BLaER1 treated with 17β-estradiol and CSF1 and Interleukin-3, amounts not matched to agents 10 nM and 100 nM (cell line): ENCODE results near the gene CD46.
A peak's percentile ranks its signal among the peaks of the same experiment; 100 is the strongest.
"Not testable (repeated sequence)": the region's sequence is repeated elsewhere in the genome, so short reads cannot be mapped to it uniquely, and the experiment has no call there.

Experiments
- H3K27ac ChIP-seq, 11 experiments: shearing (Covaris generic); formaldehyde crosslinking; 2 replicates each; pipeline ENCODE4 v1.8.1; 2022
- H3K27me3 ChIP-seq, 11 experiments: shearing (Covaris generic); formaldehyde crosslinking; 2 replicates each; pipeline ENCODE4 v1.8.1; 2022
- H3K36me3 ChIP-seq, 11 experiments: shearing (Covaris generic); formaldehyde crosslinking; 2 replicates each; pipeline ENCODE4 v1.8.1; 2022
- H3K4me1 ChIP-seq, 10 experiments: shearing (Covaris generic); formaldehyde crosslinking; 2 replicates each; pipeline ENCODE4 v1.8.1; 2022
- H3K4me2 ChIP-seq, 11 experiments: shearing (Covaris generic); formaldehyde crosslinking; 2 replicates each; pipeline ENCODE4 v1.8.1; 2022
- H3K4me3 ChIP-seq, 10 experiments: shearing (Covaris generic); formaldehyde crosslinking; 2 replicates each; pipeline ENCODE4 v1.8.1; 2022
- H3K9ac ChIP-seq, 11 experiments: shearing (Covaris generic); formaldehyde crosslinking; 2 replicates each; pipeline ENCODE4 v1.8.1; 2022
- H3K9me3 ChIP-seq, 11 experiments: shearing (Covaris generic); formaldehyde crosslinking; replicated peaks in 1 of 11; 2 replicates each; pipeline ENCODE4 v1.8.1; 2022
- H4K20me1 ChIP-seq, 11 experiments: shearing (Covaris generic); formaldehyde crosslinking; 2 replicates each; pipeline ENCODE4 v1.8.1; 2022
- Cebpa-rat ChIP-seq, 11 experiments: shearing (Covaris generic); IDR thresholded peaks; 2 replicates each; pipeline ENCODE4 v1.8.1; 2022

Gene CD46

GRCh38 chr1:207750631-207751305 lies 1.1 kb upstream of the CD46 start:
- H3K4me2 ChIP-seq, result peak overlapping the region; percentile 73 to 99 (median 92); a peak in 21 of 22 replicates
- TF ChIP-seq Cebpa-rat (IDR thresholded peaks at IDR 0.05), result no peak
- H3K36me3 ChIP-seq, result peaks cover 0 to under 1% (median 0%) of the 10 kb centered on the region in 11 experiments; a peak in 2 of 22 replicates
- peak overlapping the region in 1 of 11 experiments; percentile 86; a peak in 2 of 22 replicates for H3K9ac ChIP-seq
- H3K27me3 ChIP-seq, result no peaks in the 10 kb centered on the region
- H4K20me1 ChIP-seq, result peaks cover 20 to 36% (median 32%) of the 10 kb centered on the region in 11 experiments; a peak in 19 of 22 replicates
- peak overlapping the region in 5 of 11 experiments; percentile 70 to 82 (median 81); a peak in 5 of 22 replicates for H3K27ac ChIP-seq
- H3K4me1 ChIP-seq, result peaks cover 28 to 40% (median 36%) of the 10 kb centered on the region in 10 experiments
- peaks cover 0 to 6% (median 0%) of the 10 kb centered on the region in 11 experiments; a peak in 1 of 22 replicates for H3K9me3 ChIP-seq
- peak overlapping the region in 8 of 10 experiments; percentile 73 to 95 (median 88); a peak in 8 of 20 replicates for H3K4me3 ChIP-seq

- H3K9me3 ChIP-seq, H3K36me3 ChIP-seq, H3K27me3 ChIP-seq: not testable (repeated sequence)
- H3K4me3 ChIP-seq, result peak overlapping the region; percentile 73 to 95 (median 87)
- H3K4me2 ChIP-seq, result peak overlapping the region; percentile 73 to 99 (median 92)
- peak overlapping the region; percentile 69 to 82 (median 79) for H3K27ac ChIP-seq
- H3K9ac ChIP-seq, result peak overlapping the region; percentile 75 to 91 (median 85)
- peaks cover 20 to 42% (median 38%) of the 10 kb centered on the region in 11 experiments; a peak in 19 of 22 replicates for H4K20me1 ChIP-seq
- H3K4me1 ChIP-seq, result peaks cover 28 to 45% (median 37%) of the 10 kb centered on the region in 10 experiments
Measured at GRCh38 chr1:207751463-207751789, 428 bp upstream of the CD46 start.

GRCh38 chr1:207752456-207752998 lies 673 bp downstream of the CD46 start:
- H3K4me1 ChIP-seq, result peaks cover 28 to 48% (median 37%) of the 10 kb centered on the region in 10 experiments
- peaks cover 26 to 50% (median 42%) of the 10 kb centered on the region in 11 experiments; a peak in 19 of 22 replicates for H4K20me1 ChIP-seq
- no peaks in the 10 kb centered on the region for H3K27me3 ChIP-seq
- peak overlapping the region; percentile 70 to 82 (median 79) for H3K27ac ChIP-seq
- peaks cover 7 to 18% (median 10%) of the 10 kb centered on the region in 11 experiments; a peak in 18 of 22 replicates for H3K36me3 ChIP-seq
- H3K9me3 ChIP-seq, result peaks cover 0 to 6% (median 0%) of the 10 kb centered on the region in 11 experiments; a peak in 1 of 22 replicates
- TF ChIP-seq Cebpa-rat (IDR thresholded peaks at IDR 0.05), result no peak
- H3K9ac ChIP-seq, result peak overlapping the region; percentile 75 to 91 (median 85)
- peak overlapping the region; percentile 81 to 99 (median 95) for H3K4me2 ChIP-seq
- H3K4me3 ChIP-seq, result peak overlapping the region; percentile 73 to 95 (median 87)

GRCh38 chr1:207753611-207754010 lies 1.8 kb downstream of the CD46 start:
- TF ChIP-seq Cebpa-rat (IDR thresholded peaks at IDR 0.05), result no peak
- peaks cover 26 to 54% (median 42%) of the 10 kb centered on the region in 11 experiments; a peak in 19 of 22 replicates for H4K20me1 ChIP-seq
- H3K9me3 ChIP-seq, result no peaks in the 10 kb centered on the region
- H3K27ac ChIP-seq, result no peak overlapping the region
- H3K27me3 ChIP-seq, result no peaks in the 10 kb centered on the region
- H3K4me2 ChIP-seq, result peak overlapping the region; percentile 81 to 99 (median 95)
- H3K4me1 ChIP-seq, result peaks cover 28 to 48% (median 37%) of the 10 kb centered on the region in 10 experiments
- H3K9ac ChIP-seq, result peak overlapping the region in 10 of 11 experiments; percentile 75 to 91 (median 85); a peak in 11 of 22 replicates
- H3K36me3 ChIP-seq, result peaks cover 18 to 28% (median 21%) of the 10 kb centered on the region in 11 experiments
- peak overlapping the region; percentile 73 to 95 (median 87) for H3K4me3 ChIP-seq

GRCh38 chr1:207754011-207754410 lies 2.2 kb downstream of the CD46 start:
- no peaks in the 10 kb centered on the region for H3K9me3 ChIP-seq
- peaks cover 22 to 32% (median 25%) of the 10 kb centered on the region in 11 experiments for H3K36me3 ChIP-seq
- TF ChIP-seq Cebpa-rat (IDR thresholded peaks at IDR 0.05), result no peak
- H3K4me3 ChIP-seq, result no peak overlapping the region; a peak in 1 of 20 replicates
- peaks cover 28 to 48% (median 37%) of the 10 kb centered on the region in 10 experiments for H3K4me1 ChIP-seq
- peak overlapping the region; percentile 81 to 99 (median 95) for H3K4me2 ChIP-seq
- peaks cover 26 to 54% (median 42%) of the 10 kb centered on the region in 11 experiments; a peak in 19 of 22 replicates for H4K20me1 ChIP-seq
- no peaks in the 10 kb centered on the region for H3K27me3 ChIP-seq
- peak overlapping the region in 1 of 11 experiments; percentile 33; a peak in 1 of 22 replicates for H3K9ac ChIP-seq
- no peak overlapping the region for H3K27ac ChIP-seq

GRCh38 chr1:207754974-207755700 lies 3.3 kb downstream of the CD46 start:
- no peaks in the 10 kb centered on the region for H3K9me3 ChIP-seq
- no peaks in the 10 kb centered on the region for H3K27me3 ChIP-seq
- H3K4me3 ChIP-seq, result no peak overlapping the region
- peaks cover 26 to 54% (median 42%) of the 10 kb centered on the region in 11 experiments; a peak in 19 of 22 replicates for H4K20me1 ChIP-seq
- peak overlapping the region in 1 of 11 experiments; percentile 38; a peak in 2 of 22 replicates for H3K27ac ChIP-seq
- H3K9ac ChIP-seq, result no peak overlapping the region
- H3K4me1 ChIP-seq, result peaks cover 28 to 48% (median 37%) of the 10 kb centered on the region in 10 experiments
- peaks cover 34 to 44% (median 36%) of the 10 kb centered on the region in 11 experiments for H3K36me3 ChIP-seq
- no peak for TF ChIP-seq Cebpa-rat (IDR thresholded peaks at IDR 0.05)
- H3K4me2 ChIP-seq, result peak overlapping the region in 9 of 11 experiments; percentile 81 to 99 (median 96); a peak in 14 of 22 replicates

GRCh38 chr1:207755846-207756693 lies 4.2 kb downstream of the CD46 start:
- Histone ChIP-seq H3K9me3 (no peaks in the 10 kb centered on the region), H3K4me3 (no peak overlapping the region), H3K4me1 (peaks cover 25 to 46% (median 35%) of the 10 kb centered on the region in 10 experiments), H3K27ac (no peak overlapping the region), H4K20me1 (peaks cover 26 to 54% (median 42%) of the 10 kb centered on the region in 11 experiments; a peak in 19 of 22 replicates), H3K4me2 (peak overlapping the region in 5 of 11 experiments; percentile 89 to 99 (median 96); a peak in 5 of 22 replicates), H3K9ac (no peak overlapping the region), H3K36me3 (peaks cover 41 to 53% (median 45%) of the 10 kb centered on the region in 11 experiments), H3K27me3 (no peaks in the 10 kb centered on the region)
- no peak for TF ChIP-seq Cebpa-rat (IDR thresholded peaks at IDR 0.05)

GRCh38 chr1:207762622-207763021 lies 10.8 kb downstream of the CD46 start:
- no peaks in the 10 kb centered on the region for H3K27me3 ChIP-seq
- H4K20me1 ChIP-seq, result peaks cover 0 to 12% (median 0%) of the 10 kb centered on the region in 11 experiments; a peak in 4 of 22 replicates
- no peak overlapping the region for H3K27ac ChIP-seq
- peaks cover 84 to 100% (median 95%) of the 10 kb centered on the region in 11 experiments for H3K36me3 ChIP-seq
- H3K9me3 ChIP-seq, result peaks cover 0 to 15% (median 0%) of the 10 kb centered on the region in 11 experiments; a peak in 7 of 22 replicates
- no peak overlapping the region for H3K4me3 ChIP-seq
- H3K4me2 ChIP-seq, result no peak overlapping the region
- H3K4me1 ChIP-seq, result no peaks in the 10 kb centered on the region
- no peak for TF ChIP-seq Cebpa-rat (IDR thresholded peaks at IDR 0.05)
- no peak overlapping the region for H3K9ac ChIP-seq
